HG03108 (cell line): ENCODE measurements around the gene KRT9.
"Not testable (repeated sequence)": the region's sequence is repeated elsewhere in the genome, so short reads cannot be mapped to it uniquely, and the experiment has no call there.

Source experiments
- ATAC-seq: cut with Tn5 transposase; IDR thresholded peaks from one replicate; pipeline ENCODE4 v1.9.1; 2021; ENCODE audit warnings: moderate library complexity; ENCODE audit not compliant: unreplicated experiment

The KRT9 gene, protein sequence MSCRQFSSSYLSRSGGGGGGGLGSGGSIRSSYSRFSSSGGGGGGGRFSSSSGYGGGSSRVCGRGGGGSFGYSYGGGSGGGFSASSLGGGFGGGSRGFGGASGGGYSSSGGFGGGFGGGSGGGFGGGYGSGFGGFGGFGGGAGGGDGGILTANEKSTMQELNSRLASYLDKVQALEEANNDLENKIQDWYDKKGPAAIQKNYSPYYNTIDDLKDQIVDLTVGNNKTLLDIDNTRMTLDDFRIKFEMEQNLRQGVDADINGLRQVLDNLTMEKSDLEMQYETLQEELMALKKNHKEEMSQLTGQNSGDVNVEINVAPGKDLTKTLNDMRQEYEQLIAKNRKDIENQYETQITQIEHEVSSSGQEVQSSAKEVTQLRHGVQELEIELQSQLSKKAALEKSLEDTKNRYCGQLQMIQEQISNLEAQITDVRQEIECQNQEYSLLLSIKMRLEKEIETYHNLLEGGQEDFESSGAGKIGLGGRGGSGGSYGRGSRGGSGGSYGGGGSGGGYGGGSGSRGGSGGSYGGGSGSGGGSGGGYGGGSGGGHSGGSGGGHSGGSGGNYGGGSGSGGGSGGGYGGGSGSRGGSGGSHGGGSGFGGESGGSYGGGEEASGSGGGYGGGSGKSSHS

DNA sequence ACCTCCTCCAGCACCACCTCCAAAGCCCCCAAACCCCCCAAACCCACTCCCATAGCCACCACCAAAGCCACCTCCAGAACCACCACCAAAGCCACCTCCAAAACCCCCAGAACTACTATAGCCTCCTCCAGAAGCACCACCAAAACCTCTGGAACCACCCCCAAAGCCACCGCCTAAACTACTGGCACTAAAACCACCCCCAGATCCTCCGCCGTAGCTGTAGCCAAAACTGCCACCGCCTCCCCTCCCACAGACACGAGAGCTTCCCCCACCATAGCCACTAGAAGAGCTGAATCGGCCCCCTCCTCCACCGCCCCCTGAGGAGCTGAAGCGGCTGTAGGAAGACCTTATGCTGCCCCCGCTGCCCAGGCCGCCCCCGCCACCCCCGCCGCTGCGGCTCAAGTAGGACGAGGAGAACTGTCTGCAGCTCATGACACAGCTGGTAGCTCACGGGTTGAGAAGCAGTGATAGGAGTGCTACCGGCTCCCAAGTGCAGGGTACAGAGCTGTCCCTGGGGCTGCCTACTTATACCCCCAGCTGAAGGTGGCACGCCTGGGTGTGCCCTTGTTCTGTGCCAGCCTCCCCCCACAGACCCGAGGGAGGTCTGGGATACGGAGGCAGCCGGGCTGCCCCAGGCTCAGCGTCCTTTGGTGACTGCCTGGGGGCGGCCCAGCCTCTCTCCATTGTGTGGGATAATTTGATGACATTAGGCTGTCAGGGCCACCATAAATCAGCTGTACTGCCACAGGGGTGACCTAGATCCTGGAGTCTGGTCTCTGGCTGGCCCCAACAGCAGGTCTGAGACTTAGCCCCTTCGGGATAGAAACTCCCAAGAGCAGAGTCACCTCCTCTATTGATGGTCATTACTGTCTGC, at the start of gene KRT9:
KRT9 (minus strand) TSS at position 499 of the 874 bp plus-strand sequence; CDS start at position 432, 67 bp downstream.
- no peak for ATAC-seq

DNA sequence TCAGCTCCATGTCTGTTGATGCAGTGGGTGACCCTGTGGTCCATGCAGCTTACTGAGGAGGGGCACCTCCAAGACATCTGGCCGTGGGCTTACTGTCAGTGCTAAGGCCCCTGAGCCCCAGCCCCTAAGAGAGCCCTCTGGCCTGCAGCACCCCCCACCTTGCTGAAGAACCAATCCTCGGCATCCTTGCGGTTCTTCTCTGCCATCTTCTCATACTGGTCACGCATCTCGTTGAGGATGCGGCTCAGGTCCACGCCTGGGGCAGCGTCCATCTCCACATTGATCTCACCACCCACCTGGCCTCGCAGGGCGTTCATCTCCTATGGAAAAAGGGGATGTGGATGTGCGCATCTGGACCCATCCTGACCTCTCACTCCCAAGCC, 49.6 kb upstream of the KRT9 start:
- not testable (repeated sequence) for ATAC-seq

DNA sequence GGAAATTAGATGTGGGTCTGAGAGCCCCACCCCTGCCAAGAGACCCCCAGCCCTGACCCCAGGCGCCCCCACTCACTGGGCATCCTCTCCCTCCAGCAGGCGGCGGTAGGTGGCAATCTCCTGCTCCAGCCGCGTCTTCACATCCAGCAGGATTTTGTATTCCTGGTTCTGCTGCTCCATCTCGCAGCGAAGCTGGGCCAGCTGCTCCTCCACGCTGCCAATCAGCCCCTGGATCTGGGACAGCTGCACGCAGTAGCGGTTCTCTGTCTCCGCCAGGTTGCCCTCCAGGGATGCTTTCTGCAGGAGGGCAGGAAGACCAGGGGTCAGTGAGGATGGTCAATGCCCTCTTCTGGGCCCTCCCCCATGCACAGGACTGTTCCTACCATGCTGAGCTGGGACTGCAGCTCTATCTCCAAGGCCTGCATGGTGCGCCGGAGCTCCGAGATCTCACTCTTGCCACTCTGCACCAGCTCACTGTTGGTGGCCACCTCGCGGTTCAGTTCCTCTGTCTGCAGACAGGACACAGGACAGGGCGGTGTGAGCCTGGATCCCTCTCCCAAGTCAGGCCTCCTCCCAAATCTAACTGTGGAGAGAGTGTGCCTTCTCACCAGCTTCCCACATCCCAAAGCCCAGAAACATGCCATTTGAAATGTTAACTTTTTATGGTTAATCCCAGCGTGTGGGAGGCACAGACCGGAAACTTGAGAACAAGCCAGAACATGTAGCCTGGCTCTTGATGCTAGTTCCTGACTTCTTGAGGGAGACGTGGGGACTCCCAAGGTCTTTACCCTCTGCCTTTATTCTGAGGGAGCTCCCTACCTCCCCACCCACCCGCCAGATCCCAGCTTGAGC, 49.0 kb upstream of the KRT9 start:
- ATAC-seq = no peak

DNA sequence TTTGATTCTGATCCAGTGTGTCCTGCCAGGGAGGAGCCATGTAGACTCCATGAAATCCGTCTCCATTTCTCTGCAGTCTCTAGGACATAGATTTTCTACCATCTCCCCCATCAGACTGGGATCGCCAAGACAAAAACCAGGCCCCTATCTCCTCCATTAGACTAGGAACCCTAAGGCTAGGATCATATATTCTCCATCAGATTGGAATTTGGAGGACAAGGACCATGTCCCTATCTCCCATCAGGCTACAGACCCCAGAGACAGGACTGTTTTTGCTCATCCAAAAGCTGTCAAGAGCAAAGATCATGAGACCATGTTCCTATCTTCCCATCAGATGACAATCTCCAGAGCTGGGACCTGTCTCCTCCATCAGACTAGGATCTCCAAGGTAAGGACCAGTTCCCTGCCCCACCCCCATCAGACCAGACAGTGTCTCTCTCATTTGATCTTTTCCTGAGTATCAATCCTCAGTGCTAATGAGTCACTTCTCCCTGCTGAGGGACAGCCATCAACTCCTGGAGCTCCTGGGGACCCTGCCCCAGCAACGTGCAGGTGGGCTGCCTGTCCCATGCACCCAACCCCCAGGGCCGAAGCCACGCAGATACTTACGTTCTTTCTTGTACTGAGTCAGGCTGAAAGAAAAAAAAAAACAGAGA, 48.2 kb upstream of the KRT9 start:
- not testable (repeated sequence) for ATAC-seq

DNA sequence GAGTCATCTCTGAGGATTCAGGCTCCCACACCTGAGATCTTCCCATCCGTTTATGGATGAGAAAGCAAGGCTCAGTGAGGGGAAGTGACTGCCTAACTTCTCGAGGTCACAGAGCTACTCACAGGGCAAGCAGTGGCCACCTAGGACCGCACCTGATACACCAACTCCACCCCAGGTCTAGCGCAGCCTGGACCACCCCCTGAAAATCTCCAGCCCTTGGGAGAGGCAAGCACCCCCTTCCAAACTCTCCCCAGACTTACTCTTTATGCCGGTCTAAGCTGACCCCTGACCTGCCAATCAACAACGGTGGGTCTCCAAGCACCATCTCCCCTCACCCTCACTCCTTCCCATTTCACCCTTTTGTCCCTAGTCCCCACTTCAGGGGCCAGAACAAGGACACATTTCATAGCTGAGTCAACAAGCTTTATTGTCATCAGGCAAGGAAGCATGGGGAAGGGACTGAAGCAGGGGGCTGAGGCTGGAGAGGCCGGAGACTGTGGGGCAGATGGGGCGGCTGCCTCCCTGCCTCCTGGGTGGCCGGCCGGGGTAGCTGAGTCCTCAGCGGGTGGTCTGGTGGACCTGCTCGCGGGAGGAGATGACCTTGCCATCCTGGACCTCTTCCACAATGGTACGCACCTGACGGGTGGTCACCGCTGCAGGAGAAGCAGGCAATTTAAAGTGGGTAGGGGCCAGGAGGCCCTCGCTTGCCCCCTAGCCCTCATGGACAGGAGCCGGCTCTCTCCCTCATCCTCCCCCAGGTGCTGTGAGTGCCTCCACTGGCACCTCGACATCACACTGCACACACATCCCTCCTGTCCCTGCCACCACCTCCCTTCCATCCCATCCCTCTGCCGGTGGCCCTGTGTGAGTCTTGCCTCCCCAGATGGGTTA, 47.4 kb upstream of the KRT9 start:
- ATAC-seq = no peak

DNA sequence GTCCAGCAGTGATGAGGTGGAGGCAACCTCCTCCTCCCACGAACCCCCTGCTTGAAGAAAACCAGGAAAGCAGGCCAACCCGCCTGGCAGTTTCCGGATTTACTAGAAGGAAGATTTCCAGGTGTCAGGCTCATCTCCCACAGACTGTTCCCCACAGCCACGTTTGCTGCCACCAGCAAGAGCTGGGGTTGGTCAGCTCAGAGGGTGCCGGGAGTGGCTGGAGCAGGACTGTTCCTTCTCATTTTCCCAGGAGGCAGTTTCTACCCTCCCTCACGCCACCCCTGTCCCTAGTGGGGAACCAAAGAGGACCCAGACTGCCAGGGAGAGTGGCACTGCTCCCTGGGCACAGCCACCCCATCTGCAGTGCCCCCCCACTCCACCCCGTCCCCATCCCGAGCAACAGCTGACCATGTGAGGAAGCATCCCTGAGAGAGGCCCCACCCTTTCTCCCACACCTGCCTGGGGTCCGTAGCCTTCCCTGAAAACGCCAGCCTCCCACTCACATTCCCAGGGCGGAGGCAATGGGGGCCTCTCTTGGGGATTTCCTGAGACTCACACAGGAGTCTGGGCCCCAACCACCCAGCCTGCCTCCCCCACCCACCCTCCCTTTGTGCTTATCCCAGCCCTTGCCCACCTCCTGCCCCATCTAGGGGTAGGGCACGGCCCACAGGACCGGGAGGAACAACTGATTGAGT, 46.6 kb upstream of the KRT9 start:
- no peak for ATAC-seq

DNA sequence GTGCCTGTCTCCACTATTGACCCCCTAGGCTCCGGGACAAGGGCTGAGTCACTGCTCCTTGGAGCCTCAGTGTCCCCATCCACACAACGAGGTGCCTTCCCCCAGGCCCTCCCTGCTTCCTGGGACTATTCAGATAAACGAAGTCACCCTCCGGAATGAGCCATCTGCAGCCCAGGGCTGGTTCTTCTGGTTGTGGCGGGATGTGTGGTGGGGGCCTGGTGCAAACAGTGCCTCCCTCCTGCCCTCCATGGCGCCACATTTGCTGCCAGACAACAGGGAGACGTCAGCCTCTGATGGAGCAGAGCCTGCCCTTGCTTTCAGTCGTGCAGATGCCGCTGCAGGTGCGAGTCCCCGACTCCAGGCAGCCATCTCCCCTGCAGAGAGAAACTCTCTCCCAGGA, 45.8 kb upstream of the KRT9 start:
- ATAC-seq = no peak

DNA sequence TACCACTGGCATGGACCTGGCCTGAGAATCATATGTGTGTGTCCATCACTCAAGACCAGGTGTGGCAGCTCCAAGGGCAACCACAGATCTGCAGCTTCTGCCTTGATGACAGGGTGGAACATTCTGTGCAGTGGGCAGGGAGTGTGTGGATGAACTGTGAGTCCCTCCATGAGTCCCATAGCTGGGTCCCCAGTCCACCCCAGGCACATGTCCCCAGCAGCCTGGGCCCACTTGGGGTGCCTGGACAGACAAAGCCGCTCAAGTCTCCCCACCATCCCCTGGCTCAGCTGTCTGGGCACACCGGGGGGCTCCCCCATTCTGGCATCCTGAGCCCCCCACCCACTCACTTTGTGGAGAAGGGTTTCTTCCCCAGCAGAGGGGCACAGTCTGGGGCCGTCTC, 45.3 kb upstream of the KRT9 start:
- no peak for ATAC-seq

DNA sequence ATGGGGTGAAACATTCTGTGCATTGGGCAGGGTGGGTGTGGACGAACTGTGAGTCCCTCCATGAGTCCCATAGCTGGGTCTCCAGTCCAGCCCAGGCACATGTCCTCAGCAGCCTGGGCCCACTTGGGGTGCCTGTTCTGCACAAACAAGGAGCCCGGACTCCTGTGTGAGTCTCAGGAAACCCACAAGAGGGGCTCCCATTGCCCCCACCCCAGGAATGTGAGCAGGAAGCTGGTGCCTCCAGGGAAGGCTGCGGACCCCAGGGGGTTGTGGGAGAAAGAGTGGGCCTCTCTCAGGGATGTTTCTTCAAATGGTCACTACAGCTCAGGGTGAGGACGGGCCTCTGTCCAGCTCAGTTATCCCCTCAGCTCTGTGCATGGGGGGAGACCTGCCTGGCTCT, 44.6 kb upstream of the KRT9 start:
- ATAC-seq = not testable (repeated sequence)

DNA sequence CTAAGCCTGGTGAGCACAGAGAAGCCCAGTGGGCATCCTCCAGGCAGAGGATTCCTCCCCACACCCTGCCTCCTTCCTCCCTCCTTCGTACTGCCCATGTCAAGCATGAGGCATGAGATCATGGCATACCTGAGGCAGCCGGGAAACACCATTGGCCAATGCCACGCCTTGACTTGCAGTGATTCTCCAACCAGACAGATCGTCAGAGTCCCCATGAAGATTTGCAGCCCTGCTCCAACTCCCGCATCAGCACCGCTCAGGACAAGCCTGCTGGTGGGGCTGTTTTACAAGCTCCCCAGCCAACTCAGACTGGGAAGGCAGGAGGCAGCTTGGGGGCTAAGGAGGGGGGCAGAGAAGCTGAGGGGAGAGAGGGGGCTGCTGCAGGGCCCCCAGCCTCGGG, 43.6 kb upstream of the KRT9 start:
- no peak for ATAC-seq

DNA sequence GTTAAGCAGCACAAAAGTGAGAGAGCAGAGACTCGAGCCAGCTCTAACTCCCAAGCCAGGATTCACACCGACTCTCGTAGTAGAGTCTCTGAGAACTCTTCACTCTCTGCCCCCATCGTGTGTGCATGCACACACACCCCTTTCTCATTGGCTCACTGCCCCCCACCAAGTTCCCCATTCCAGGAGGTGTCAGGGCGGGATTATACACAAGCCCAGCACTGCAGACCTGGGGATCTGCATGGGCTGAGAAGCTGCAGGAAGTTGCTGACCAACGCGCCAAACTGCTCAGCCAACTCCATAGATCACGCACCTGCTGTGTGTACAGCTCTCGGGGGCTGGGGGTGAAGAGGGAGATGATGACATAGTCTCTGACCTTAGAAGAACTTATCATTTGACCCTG, 42.9 kb upstream of the KRT9 start:
- ATAC-seq = not testable (repeated sequence)

DNA sequence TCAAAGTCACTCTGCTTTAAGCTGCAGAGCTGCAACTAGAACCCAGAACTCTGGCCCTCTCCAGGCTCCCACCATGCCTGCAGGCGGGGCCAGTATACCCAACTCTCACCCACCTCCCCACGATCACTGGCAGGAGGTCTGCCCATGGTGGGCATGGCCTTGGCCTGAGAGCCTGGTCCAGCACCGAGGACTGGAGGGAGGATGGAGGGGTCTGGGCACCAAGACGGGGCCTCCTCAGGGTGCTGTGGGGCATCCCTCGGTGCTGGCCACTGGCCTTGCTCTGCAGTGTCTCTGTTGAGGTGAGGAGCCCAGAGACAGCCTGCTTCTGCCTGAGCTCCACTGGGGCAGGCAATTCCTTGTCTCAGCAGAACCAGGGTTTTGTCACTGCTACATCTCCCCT, 42.2 kb upstream of the KRT9 start:
- ATAC-seq = no peak

DNA sequence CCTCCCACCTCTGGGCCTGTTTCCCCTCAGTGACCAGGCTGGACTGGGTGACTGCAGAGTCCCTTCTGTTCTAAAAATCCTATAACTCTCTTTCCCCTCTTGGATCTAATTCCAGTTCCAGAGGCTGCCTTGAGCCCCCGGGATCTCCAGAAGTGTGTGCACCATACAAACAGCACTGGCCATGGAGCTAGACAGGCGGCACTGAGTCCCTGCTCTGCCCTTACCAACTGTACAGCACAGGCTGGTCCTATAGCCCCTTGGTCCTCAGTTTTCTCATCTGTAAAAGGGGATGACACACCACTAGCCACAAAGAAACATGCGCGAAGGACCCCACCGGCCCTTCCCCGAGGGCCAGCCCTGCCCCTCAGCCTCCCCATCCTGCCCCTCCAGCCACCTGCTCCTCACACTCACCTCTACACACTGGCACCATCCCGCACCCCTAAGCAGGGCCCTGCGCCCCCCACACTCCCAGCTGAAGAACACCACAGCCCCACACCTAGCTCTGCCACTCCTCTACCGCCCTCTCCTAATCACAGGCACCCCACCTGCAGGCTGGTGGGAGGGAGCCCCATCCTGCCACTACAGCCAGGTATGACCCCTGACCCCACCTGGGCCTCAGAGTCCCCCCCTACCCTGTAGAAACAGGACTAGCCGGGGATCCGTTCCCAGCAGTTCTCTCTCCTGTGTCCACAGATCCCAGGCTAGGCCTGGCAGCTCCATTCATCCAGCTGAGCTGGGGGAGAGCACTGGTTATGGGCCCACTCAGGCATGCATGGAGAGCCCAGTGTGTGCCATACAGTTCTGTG, 41.6 kb upstream of the KRT9 start:
- no peak for ATAC-seq

DNA sequence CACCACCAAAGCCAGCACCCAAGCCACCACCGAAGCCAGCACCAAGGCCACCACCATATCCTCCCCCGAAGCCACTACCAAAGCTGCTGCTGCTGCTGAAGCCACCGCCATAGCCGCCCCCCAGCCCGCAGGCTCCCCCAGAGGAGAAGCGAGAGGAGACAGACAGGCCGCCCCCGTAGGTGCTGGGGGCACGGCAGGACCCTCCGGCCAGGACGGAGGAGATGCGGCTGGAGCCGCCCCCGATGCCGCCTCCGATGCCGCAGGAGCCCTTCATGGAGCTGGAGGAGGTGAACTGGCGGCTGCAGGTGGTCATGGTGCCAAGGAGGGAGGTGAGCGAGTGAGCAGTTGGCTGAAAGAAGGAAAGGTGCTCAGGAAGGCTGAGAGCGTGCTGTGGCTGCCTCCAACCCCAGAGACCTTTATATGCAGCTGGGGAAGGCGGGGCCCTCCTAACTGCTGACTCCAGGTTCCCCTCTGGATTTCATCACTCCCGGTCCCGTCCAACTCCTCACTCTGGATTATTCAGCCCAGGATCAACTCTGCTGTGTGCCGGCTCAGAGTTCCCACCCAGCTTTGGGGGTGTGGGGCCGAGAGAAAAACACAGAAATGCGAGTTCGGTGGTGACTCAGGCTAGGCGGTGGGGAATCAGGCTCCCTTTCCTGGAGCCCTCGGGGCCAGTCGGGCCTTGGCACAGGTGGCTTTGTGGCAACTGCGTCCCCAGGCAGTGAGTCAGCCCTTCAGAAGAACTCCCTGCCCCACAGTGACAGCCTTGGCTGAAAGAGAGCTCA, 40.7 kb upstream of the KRT9 start, which contains the start of gene KRT16:
KRT16 (minus strand) TSS at position 392 of the 785 bp plus-strand sequence; CDS start at position 313, 79 bp downstream.
- ATAC-seq = not testable (repeated sequence)

DNA sequence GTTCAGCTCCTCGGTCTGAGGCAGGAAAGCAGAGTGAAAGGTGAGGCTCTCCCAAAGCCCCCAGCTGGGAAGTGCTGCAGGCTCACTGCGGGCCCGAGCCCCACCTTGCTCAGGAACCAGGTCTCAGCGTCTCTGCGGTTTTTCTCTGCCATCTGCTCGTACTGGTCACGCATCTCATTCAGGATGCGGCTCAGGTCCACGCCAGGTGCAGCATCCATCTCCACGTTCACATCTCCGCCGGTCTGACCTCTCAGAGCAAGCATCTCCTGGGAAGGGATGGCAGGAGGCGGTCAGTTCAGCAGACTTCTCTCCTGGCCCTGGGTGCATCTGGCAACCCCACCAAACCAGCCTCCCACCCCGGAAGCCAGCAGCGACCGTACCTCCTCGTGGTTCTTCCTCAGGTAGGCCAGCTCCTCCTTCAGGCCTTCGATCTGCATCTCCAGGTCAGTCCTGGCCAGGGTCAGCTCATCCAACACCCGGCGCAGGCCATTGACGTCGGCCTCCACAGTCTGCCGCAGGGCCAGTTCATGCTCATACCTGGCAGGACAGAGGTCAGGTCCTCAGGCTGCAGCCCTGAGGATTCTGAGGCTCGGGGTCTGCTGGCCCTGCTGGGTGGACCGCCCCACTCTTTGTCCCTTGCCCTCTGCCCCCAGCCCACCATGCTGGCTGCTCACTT, 39.2 kb upstream of the KRT9 start:
- no peak for ATAC-seq

DNA sequence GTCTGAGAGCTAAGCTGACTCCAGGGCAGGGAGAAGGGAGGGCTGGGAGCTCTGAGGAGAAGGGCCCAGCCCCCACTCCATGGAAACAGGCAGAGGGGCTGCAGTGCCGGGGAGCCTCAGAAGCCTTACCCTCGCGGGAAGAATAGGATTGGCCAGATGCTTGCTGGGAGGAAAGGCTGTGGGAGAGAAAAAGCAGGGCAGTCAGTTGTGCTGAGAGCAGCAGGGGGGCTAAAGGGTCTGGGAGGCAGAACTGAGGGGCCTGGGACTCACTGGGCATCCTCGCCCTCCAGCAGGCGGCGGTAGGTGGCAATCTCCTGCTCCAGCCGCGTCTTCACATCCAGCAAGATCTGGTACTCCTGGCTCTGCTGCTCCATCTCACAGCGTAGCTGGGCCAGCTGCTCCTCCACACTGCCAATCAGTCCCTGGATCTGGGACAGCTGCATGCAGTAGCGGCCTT, 38.2 kb upstream of the KRT9 start:
- not testable (repeated sequence) for ATAC-seq
